ENCODE results near the gene TYW5. TPM values are rescaled to one million over a fixed set of nuclear protein-coding genes. Genes with fewer than 3 reads are reported as not detected.

TYW5 gene
- total RNA-seq, 4 donors from 2014 or later: 6.3 to 12.2 (median 6.9) TPM

- Histone ChIP-seq H3K27ac (no peak overlapping the region), H3K27me3 (no peaks in the 10 kb centered on the region), H3K36me3 (peaks cover 0 to 26% (median 0%) of the 10 kb centered on the region in 3 donors), H3K4me3 (no peak overlapping the region), H3K9me3 (no peaks in the 10 kb centered on the region), H3K4me1 (peaks cover 0 to 11% (median 0%) of the 10 kb centered on the region in 4 donors)
- WGBS, 2 donors: 86 to 89% methylated on average over 3 of the region's 3 CpGs
- DNase-seq (ENCODE audit: low spot score in 2 of 2): no peak
- TF ChIP-seq EP300 (IDR thresholded peaks at IDR 0.05) (no peak), CTCF (IDR thresholded peaks at IDR 0.05) (no peak), POLR2A (IDR thresholded peaks at IDR 0.05) (no peak)
Measured at GRCh38 chr2:199975273-199975895, 20.1 kb upstream of the TYW5 start.

- Histone ChIP-seq H3K9me3 (no peaks in the 10 kb centered on the region), H3K4me3 (no peak overlapping the region), H3K27ac (no peak overlapping the region), H3K27me3 (no peaks in the 10 kb centered on the region), H3K4me1 (no peaks in the 10 kb centered on the region), H3K36me3 (peaks cover 0 to 43% (median 0%) of the 10 kb centered on the region in 3 donors)
- WGBS, 2 donors: 15 to 16% methylated on average over 2 of the region's 2 CpGs
- no peak for DNase-seq (ENCODE audit: low spot score in 2 of 2)
- TF ChIP-seq CTCF (IDR thresholded peaks at IDR 0.05): peak; percentile 18 to 54 (median 44)
- TF ChIP-seq POLR2A (IDR thresholded peaks at IDR 0.05): no peak
Measured at GRCh38 chr2:199973703-199974102, 18.4 kb upstream of the TYW5 start.

GRCh38 chr2:199972088-199972626 is 16.9 kb upstream of the TYW5 start:
- Histone ChIP-seq H3K27me3 (no peaks in the 10 kb centered on the region), H3K4me1 (no peaks in the 10 kb centered on the region), H3K9me3 (no peaks in the 10 kb centered on the region), H3K4me3 (no peak overlapping the region), H3K36me3 (peaks cover 0 to 53% (median 0%) of the 10 kb centered on the region in 3 donors), H3K27ac (no peak overlapping the region)
- WGBS, 2 donors: 86 to 87% methylated on average over 6 of the region's 6 CpGs
- no peak for DNase-seq (ENCODE audit: low spot score in 2 of 2)
- TF ChIP-seq EP300 (IDR thresholded peaks at IDR 0.05): no peak
- TF ChIP-seq POLR2A (IDR thresholded peaks at IDR 0.05): no peak
- TF ChIP-seq CTCF (IDR thresholded peaks at IDR 0.05): no peak

GRCh38 chr2:199968126-199968525 is 12.8 kb upstream of the TYW5 start:
- WGBS, 2 donors: 87 to 90% methylated on average over 1 of the region's 1 CpG
- H3K36me3 ChIP-seq: peaks cover 0 to 73% (median 0%) of the 10 kb centered on the region in 3 donors
- DNase-seq (ENCODE audit: low spot score in 2 of 2): no peak
- no peak overlapping the region for H3K27ac ChIP-seq
- TF ChIP-seq EP300 (IDR thresholded peaks at IDR 0.05) (no peak), CTCF (IDR thresholded peaks at IDR 0.05) (no peak), POLR2A (IDR thresholded peaks at IDR 0.05) (no peak)
- H3K4me1 ChIP-seq: no peaks in the 10 kb centered on the region
- H3K4me3 ChIP-seq: no peak overlapping the region
- H3K27me3 ChIP-seq: no peaks in the 10 kb centered on the region
- H3K9me3 ChIP-seq: no peaks in the 10 kb centered on the region

GRCh38 chr2:199966976-199967375 is 11.7 kb upstream of the TYW5 start:
- TF ChIP-seq POLR2A (IDR thresholded peaks at IDR 0.05) (no peak), EP300 (IDR thresholded peaks at IDR 0.05) (no peak), CTCF (IDR thresholded peaks at IDR 0.05) (no peak)
- H3K36me3 ChIP-seq: peaks cover 0 to 78% (median 0%) of the 10 kb centered on the region in 3 donors

More at GRCh38 chr2:199966976-199967375, 11.7 kb upstream of the TYW5 start:
- DNase-seq (ENCODE audit: low spot score in 2 of 2): no peak
- no peaks in the 10 kb centered on the region for H3K27me3 ChIP-seq
- 88 to 93% methylated on average over 1 of the region's 1 CpG for WGBS, 2 donors
- H3K9me3 ChIP-seq: no peaks in the 10 kb centered on the region
- H3K4me1 ChIP-seq: no peaks in the 10 kb centered on the region
- H3K4me3 ChIP-seq: no peak overlapping the region
- H3K27ac ChIP-seq: no peak overlapping the region

All from tibial nerve (tissue), 4 donors.